NOMO-1 (cell line): Measurements from ENCODE around the gene TNNT3.

Experiments
- DNase-seq, 2 experiments: peaks; one replicate each; lab custom pipeline; 2025; ENCODE audit not compliant: unreplicated experiment in 2 of 2; lab: John Stamatoyannopoulos, UW

TNNT3 gene

DNA sequence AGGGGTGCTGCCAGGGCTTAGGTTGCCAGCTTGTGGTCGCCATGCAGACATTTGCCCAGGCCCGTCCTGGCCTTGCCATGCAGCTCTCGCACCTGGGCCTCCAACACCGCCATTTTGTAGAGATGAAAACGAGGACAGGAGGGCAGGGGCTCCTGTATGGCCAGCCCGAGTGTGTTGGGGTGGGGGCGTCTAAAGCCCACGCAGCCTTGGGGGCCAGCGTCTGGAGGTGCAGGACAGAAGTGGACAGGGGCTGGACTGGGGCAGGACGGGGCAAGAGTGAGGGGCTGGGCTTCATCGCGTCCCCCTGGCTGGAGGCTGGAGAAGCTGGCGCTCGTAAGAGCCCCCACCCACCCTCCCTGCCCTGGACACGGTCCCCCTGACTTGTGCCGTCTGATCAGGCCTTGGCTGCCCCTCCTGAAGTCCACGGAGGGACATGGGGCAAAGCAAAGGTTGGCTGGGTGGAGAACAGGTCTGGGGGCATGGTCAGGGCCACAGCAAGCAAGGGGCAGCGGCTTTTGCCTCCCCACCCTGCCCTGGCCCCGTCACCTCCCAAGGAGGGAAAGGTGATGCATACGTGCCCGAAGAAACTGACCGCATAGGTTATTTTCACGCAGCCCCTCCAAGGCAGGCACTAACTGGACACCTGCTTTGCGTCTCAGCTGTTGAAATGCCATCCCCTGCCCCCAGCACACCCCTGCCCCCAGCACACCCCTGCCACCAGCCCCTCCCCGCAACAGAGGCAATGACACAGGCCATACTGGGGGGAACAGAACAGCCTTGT lies 815 bp downstream of the TNNT3 start:
- DNase-seq: no peak

DNA sequence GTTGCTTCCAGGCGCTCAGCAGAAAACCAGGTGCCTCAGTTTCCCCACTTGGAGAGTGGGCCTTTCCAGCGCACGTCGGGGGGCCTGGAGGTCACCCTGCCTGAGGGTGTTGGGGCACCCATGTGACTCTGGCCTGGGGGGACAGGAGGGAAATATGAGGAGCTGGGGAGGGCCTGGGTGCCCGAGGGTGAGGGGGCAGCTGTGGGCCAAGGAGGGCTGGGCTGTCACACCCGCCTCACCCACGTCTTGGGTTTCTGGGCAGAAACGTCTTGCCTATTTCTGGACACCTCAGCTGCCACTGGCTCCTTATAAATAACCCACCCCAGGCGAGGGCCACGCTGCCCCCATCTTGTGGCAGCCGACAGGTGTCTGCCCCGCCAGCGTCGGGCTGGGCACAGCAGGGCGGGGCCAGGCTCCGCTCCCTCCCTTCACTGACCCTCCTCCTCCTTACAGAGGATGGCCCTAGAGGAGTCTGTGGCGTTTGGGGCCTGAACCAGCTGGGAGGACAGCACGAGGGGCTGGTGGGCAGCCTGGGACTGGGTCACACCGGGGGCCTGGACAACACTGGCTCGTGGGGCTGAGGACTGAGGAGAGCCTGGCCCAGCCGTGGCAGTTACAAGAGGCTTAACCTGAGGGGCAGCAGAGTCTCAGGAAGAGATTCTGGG lies 1.5 kb downstream of the TNNT3 start:
- no peak for DNase-seq

DNA sequence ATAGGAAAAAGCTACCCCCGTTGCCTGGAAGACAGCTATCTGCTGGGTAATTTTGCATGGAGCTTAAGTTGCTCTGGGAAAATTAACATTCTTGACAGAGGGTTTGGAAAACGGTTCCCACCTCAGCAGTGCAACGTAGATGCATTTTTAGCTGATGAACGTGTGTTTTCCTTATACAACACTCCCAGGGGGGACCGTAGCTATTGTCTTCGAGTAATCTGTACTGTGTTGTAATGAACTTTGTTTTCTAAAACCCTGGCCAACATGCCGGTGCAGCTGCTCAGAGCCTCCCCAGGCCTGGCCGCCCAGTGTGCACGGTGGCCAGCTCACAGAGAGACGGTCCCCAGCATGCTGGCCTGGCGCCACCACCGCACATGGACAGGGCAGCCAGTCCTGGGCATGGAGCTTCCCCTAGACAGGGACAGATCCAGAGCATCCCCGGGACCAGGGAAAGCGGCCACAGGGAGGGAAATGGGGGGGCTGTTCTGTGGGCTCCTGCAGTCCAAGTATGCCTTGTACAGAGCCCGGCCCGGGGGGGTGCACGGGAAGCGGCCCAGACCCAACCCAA lies 2.2 kb downstream of the TNNT3 start:
- DNase-seq: no peak

GRCh38 chr11:1922481-1923081 lies 3.1 kb downstream of the TNNT3 start:
- no peak for DNase-seq

DNA sequence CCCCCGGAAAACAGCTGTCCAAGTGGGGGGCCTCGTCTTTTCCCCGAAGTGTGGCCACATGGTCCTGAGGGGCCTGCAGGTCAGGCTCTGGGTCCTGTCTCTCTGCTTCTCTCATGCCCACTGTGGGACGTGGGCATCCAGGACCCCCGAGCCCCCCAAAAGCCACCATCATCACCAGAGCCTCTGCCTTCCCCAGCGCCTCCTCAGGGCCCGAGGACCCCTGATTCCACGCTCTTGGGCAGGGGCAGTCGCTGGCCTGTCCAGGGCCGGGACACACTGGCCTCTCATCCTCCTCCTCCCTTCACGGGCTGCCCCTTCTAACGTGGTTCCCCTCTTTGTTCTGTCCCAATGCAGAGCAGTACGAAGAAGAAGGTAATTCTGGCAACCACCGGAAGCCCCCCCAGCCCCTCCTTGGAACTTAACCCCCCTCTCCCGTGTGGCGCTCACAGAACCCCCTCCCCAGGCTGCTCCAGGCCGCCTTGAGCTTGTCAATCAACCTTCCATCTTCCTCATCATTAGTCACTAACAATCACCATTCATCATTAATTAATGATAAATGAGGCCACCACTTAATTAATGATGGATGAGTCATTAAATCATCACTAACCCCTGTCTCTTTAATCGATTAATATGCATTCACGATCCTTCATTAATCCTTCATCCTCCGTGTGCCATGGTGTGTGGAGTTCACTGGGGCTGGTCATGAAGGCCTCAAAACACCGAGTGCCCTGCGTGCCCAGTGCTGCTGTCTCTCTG lies 3.9 kb downstream of the TNNT3 start:
- no peak for DNase-seq

DNA sequence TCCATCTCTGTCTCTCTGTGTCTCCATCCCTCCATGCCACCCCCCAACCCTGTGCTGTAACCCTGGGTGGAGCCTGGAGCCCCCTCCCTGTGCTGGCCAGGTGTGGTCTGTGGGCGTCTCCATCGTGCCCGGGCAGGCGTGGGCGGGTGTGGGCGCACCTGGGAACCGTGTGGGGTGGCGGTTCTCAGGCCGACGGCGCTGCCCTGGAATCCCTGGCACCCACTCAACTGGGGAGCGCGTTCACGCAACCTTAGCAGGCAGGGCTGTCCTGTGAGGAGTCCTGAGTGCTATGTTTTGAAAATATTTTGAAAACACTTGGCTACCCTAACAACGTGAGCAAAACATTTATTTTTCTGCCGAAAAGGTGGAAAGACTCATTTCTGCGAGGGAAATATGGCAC lies 4.7 kb downstream of the TNNT3 start:
- no peak for DNase-seq

DNA sequence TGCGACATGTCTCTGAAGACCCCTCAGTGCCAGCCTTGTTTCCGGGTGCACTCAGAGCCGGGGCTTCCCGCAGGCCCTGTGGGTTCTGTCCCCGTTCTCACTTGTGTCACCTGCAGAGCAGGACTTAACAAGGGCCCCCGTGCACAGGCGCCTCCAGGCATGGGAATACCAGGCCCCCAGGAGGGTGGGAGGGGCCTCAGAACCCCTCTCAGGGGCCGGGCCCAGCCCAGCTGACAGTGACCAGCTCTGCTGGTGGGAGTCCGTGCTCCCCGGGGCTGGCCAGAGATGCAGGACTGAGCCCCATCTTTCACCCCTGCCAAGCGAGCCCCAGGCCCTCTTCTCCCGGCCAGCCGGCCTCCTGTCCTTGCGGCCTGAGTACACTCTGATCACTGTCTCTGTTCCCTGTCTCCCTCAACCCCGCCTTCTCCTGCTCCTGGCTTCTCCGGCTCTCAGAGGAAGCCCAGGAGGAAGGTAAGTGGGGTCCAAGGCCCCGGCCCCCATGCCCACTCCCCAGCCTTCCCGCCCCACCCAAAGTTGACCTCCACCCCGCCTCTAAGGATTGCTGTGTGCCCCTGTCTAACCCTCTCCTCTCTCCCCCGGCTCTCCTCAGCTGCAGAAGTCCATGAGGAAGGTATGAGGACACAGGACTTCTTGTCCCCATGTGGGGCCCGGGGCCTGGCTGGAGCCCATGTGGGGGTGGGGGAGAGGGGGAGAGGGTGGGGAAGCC lies 5.3 kb downstream of the TNNT3 start:
- DNase-seq: no peak

DNA sequence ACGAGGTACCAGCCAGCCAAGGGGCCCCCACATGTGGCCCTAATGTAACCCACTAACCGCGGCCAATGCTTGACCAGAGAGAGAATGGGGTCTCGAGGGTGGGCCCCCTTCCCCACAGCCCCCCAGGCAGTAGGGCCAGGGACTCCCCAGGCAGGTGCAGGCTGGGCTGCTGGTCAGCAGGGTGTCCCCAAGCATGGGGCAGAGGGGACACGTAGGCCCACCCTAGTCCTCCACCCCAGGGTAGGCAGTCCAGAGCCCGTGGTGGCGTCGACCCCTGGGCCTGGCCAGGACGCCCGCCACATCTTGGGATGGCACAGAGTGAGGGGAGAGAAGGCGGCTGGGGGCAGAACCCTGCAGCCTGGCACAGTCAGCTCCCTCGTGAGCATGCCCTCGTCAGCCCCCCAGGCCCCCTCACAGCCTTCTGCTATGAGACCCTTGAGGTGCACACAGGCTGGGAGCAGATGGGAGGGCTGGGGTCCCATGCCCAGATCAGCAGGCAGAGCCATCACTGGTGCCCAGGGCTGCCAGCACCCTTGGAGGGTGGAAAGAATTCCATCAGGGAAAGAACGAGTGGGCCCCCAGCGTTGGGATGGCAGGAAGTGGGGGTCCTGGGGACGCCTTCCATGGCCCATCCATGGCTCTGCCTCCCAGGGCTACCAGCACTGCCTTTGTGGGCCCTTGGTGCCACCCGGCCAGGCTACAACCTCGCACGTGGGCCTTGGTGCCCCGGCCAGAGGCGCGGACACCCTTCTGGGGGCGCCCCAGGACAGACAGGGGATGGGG lies 6.1 kb downstream of the TNNT3 start:
- DNase-seq: no peak

DNA sequence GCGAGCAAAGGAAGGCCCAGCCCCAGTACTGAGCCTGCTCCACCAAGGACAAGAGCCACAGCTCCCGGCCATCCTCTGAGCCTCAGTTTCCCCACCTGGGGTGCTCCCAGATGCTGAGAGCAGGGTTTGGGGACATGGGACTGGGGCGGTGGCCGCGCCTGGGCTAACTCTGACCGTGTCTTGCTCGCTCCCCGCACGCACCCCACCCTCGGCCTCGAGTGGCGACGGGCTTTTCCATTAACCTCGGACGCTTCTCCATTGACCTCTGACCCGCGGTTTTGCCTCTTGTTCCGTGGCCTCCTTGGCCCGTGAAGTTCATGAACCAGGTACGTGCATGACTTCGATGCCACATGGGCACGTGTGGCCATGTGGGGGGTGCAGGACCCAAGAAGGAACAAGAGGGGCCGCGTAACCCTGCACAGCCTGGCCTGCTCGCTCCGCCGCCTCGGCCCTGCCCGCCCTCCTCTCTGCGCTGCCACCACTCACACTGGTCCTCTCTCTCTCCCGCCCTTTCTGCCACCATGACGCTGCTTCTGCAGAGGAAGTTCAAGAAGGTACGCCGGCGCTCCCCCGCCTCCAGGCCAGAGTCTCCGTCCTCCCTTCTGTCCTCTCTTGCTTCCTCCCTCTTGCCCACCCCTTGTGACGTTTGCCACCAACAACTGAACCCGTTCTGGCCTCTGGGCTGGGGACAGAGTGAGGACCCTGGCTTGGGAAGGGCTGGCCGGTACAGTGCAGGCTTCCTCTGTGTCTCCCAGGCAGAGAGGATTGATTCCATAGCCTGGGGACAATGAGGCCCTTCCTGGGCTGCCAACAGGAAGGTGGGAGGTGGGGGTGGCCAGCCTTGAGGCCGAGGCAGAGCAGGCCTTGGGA lies 6.9 kb downstream of the TNNT3 start:
- no peak for DNase-seq

DNA sequence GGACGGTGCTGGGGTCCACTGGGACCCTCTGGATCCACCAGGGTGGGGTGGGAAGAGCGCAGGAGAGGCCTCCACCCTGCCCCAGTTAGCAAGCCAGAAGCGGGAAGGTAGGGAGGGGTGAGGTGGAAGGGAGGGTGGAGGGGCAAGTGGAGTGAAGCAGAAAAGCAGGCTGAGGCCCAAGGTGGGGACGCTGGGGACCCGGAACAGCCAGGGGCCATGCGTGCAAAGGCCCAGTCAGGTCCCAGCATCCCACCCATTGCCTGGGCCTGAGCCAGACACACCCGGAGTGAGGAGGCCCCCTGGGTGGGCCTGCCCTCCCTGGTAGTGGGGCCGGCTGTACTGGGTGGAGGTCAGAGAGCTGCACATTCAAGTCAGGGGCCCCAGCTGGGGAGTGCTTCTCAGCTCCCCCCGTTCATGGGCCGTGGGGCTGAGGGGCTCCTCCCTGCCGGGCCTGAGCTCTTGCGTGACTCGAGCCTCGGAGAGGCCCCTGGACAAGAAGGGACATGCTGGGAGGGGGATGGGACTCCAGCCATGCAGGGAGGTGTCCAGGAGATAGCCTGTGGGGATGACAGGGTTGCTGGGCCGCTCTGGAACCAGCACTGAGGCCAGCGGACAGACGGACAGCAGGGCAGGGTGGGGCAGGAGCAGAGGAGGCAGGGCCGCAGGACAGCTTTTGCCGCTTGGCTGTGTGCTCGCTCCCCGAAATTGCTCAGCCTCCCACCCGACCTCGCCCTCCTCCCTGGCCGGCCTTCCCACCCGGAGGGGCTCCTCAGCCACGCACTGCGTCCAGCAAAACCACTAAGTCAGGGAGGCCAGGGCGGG lies 7.7 kb downstream of the TNNT3 start:
- DNase-seq: no peak

DNA sequence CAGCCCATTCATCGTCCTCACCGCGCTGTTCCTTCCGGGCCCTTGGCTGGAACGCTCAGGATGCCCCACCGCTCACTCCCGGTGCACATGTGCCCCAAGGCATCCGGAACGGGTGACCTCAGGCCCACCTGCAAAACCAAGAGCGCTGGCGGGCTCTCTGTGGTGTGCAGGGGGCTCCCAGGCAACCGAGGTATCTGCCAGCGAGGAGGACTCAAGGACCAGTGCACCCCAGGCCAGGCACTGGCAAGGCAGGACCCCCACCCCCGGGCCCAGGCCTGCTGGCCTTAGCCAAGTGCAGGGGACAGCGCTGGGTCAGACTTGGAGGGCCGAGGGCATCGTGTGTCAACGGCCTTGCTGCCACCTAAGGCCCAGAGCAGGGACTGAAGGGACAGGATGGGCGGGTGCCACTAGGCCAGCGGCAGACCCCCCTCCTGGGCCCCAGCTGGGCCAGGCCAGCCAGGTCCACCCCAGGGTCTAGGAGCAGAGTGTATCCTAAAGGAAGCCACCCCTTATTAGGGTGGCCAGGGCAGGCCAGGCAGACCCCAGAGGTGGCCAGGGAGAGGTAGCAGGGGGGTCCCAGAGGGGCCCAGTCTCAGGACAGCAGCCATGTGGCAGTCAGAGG lies 8.5 kb downstream of the TNNT3 start:
- no peak for DNase-seq

DNA sequence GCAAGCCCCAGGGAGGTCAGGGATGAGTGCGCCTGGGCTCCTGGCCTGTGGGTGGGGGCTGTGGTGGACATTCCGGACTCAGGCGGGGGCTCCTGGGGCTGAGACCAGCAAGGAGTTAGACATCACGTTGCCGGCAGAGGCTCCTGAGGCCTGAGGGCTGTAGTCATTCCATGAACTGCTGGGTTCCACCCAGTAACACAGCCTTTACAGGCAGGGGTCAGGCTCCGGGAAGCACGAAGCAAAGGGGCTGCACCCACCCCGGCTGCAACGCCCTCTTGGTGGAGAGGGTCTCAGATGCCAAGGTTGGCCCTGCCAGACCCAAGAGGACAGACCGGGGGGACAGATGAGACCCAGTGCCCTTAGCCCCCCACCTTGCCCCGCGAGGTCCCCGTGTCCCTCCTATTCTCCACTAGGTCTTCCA lies 9.0 kb downstream of the TNNT3 start:
- DNase-seq: no peak

- DNase-seq: no peak
Measured at GRCh38 chr11:1928891-1929541, 9.5 kb downstream of the TNNT3 start.

DNA sequence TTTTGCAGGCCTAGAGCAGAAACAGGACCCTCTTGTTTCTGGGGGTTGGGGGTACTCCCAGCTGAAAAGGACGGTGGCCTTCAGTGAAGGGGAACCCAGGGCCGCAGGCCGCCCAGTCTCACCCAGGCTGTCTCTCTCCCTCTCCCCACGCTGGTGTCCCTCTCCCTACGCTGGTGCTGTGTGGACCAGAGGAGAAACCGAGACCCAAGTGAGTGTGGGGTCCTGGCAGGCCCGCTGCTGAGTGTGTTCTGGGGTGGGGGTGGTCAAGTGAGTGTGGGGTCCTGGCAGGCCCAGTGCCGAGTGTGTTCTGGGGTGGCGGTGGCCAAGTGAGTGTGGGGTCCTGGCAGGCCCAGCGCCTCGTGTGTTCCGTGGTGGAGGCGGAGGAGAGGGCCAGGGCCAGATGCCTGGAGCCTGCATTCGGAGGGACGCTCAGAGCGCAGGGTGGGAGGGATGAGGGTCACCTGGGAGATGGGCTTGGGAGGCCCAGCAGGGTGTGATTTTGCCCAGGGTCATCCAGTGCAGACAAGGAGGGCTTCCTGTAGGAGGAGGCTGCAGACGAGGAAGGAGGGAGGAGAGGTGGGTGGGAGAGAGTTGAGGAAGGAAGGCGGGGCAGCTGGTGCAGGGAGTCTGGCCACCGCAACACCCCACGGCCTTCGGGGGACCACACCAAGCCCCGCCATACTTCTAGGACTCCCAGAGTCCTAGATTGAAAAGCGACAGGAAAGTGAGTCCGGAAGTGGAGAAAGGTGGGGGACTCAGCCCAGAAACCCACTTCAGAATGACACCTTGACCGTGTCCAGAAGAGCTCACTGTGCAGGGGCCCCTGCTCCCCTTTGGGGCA lies 10.3 kb downstream of the TNNT3 start:
- no peak for DNase-seq

DNA sequence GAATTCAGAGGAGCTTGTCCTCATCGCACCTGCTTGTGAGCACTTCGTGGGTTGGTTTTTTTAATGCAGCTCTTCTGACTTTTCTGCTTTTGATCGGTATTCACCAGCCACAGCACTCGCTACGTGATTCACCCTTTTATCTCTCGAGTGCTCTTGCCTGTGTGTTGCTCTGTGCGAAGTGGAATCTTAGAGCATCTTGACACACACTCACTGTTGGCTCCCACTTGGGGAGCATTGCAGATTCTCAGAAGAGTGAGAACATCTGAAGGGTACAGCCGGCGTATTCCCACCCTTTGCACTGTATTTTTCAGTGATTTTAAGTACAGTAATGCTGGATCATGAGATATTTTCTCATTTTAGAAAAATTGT lies 10.9 kb downstream of the TNNT3 start:
- DNase-seq: no peak
